ENCODE results near the gene TRIM17. TPM values are rescaled to one million over a fixed set of nuclear protein-coding genes. Genes with fewer than 3 reads are reported as not detected.
A peak's percentile ranks its signal among the peaks of the same experiment; 100 is the strongest.

The TRIM17 gene
- total and polyA plus RNA-seq, 2 of the 8 experiments (the other 6 are each of a cell fraction or from before 2014, with no cell fraction given) = 1.1 to 2.2 TPM

DNA sequence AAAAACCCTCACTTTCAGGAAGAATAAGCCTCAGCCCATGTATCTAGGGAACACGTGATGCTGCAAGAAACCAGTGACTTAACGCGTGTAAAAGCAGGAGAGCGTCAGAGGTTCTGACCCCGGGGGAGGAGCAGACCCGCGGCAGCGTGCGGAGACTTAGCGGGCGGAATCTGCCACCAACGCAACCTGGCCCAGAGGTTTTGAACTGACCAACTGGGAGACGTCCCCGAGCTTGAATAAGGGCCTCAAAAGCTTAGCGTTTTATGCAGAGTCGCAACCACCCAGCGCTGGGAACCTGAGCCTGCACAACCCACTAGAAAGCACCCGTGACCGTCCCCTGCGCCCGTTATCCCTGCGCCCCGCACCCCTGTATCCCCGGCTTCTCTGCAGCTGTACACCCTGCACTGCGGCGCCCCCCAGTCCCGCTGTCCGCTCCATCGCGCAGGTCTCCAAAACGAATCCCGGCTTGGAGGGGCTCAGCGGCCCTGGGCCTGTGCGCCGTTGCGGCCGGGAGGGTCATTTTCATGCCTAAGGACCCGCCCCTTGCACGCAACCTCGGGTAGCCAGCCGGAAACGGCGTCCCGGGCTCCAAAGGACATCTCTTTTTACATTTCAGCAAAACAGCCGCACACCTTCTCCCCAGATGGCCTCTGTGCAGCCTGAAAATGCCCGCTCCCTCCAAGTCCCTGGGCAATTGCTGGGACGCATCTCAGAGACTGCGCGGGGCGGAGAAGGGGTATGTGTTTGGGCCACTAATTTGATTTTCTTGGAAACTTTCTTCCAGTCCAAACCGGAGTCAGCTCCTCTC is 29.4 kb upstream of the TRIM17 start (continued):
- peak; percentile 40 for TF ChIP-seq ASH2L (IDR thresholded peaks at IDR 0.05; ENCODE audit: low read length)
- TF ChIP-seq, protein P1, sequence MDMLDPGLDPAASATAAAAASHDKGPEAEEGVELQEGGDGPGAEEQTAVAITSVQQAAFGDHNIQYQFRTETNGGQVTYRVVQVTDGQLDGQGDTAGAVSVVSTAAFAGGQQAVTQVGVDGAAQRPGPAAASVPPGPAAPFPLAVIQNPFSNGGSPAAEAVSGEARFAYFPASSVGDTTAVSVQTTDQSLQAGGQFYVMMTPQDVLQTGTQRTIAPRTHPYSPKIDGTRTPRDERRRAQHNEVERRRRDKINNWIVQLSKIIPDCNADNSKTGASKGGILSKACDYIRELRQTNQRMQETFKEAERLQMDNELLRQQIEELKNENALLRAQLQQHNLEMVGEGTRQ (IDR thresholded peaks at IDR 0.05; ENCODE audit: low read length) = peak; percentile 56; the same call in 1 of the 2 replicates
